ENCODE data around the gene AKR7A2. TPM values are rescaled to one million over a fixed set of nuclear protein-coding genes. Genes with fewer than 3 reads are reported as not detected.
A peak's percentile ranks its signal among the peaks of the same experiment; 100 is the strongest.

The AKR7A2 gene
- total and polyA plus RNA-seq, 10 of the 15 experiments (the other 5 are each of a cell fraction or from before 2014, with no cell fraction given), result 1.3 to 114 (median 48.0) TPM

DNA sequence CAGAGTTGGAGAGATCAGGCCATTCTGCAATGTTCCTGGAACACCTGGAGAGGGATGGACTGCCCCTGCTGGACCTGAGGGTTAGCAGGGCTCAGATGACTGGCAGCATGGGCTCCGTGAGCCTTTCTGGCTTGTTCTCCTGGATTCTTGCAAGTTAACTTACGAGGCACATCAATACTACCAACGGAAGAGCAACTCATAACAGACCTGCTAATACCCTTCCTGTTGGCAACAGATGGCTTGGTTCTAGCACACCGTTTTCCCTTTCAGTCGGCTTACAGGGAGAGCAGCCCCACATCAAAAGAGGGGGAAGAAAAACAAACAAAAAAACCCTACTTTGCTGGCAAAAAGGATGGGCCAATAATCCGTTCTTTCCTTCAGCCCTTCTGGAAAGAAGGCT, 48.1 kb upstream of the AKR7A2 start (continued):
- TF ChIP-seq ZBTB4 (CRISPR knock-in tag; IDR thresholded peaks at IDR 0.05) (no peak), FOXK2 (IDR thresholded peaks at IDR 0.05) (no peak), RCOR1 (conservative IDR thresholded peaks at IDR 0.05; ENCODE audit: low read depth, low read length) (no peak), CEBPZ (IDR thresholded peaks at IDR 0.05; ENCODE audit: low read depth, low read length) (no peak)

DNA sequence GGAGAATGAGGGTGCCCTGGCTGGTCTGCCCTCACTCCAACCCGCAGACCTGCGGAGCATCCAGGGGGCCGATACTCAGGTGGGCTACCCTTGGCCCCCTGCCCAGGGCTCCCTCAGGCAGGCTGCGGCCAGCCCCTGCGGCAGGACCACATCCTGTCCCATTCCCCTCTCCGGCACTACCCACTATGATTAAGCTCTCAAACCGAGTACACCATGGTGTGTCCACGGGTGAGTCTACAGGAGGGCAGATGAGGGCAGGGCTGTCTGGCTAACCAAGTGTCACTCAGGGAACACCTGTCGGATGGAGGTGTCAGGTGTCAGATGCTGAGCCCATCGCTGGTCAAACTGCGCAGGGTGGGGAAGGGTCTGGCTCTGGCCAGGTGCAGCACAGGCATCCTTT, 47.4 kb upstream of the AKR7A2 start:
- no TSS peak for BruUV-seq (replicated peaks)
- no peak for TF ChIP-seq RB1 (IDR thresholded peaks at IDR 0.05; ENCODE audit: borderline replicate concordance)
- peak; percentile 17; the same call in 1 of the 2 replicates for TF ChIP-seq POLR2A (IDR thresholded peaks at IDR 0.05; ENCODE audit: low read depth, low read length)
- ChIA-PET RAD21 (ENCODE audit: unreplicated experiment) (no interaction called here), POLR2A (no interaction called here), CTCF (interaction anchor here (0.6 kb wide), 1 partner anchor 32 kb away, joined by 3 read pairs; no protein-coding TSS in a partner anchor), SMC1A (ENCODE audit: uncharacterized antibody, unreplicated experiment) (no interaction called here)
- no peaks in the 10 kb centered on the region for H3K9me3 ChIP-seq (replicated peaks; ENCODE audit: control insufficient read depth, insufficient read depth, low read length)
- H3K27ac ChIP-seq (ENCODE audit: control insufficient read depth, insufficient read depth), result no peak overlapping the region
- H3K9ac ChIP-seq (ENCODE audit: control insufficient read depth, insufficient read depth, low read length), result no peak overlapping the region
- H3K27me3 ChIP-seq (replicated peaks in 1 of 2; ENCODE audit: control insufficient read depth in 2 of 2, insufficient read depth in 2 of 2, low read length in 1 of 2), result no peaks in the 10 kb centered on the region
- FAIRE-seq (no peak), DNase-seq (ENCODE audit: low read depth, low spot score) (no peak), ATAC-seq (no peak)
- H2AFZ ChIP-seq (ENCODE audit: control insufficient read depth, low read depth, low read length), result no peak overlapping the region
- intact Hi-C loops (cut with micrococcal nuclease; ENCODE audit: unreplicated experiment), result no loop called here
- 99% methylated on average over 11 of the region's 11 CpGs for WGBS (ENCODE audit: insufficient coverage, insufficient replicate concordance, low lambda C conversion rate, missing lambda C conversion rate)
- no peaks in the 10 kb centered on the region for H4K20me1 ChIP-seq (ENCODE audit: control insufficient read depth, insufficient read depth)
- H3K79me2 ChIP-seq (ENCODE audit: control insufficient read depth, insufficient read depth, low read length), result no peaks in the 10 kb centered on the region
- H3K36me3 ChIP-seq (ENCODE audit: control insufficient read depth in 2 of 2, insufficient read depth in 2 of 2, low read length in 1 of 2), result peaks cover 19 to 22% of the 10 kb centered on the region in 2 experiments
- H3K4me1 ChIP-seq (ENCODE audit: control insufficient read depth, insufficient read depth, low read length), result no peaks in the 10 kb centered on the region
- H3K4me2 ChIP-seq (ENCODE audit: control insufficient read depth, insufficient read depth), result no peak overlapping the region
- no peak overlapping the region for H3K4me3 ChIP-seq
- in situ Hi-C loops (cut with MboI), result no loop called here
